Measurements from ENCODE around the gene NTRK2. TPM values are rescaled to one million over a fixed set of nuclear protein-coding genes. Genes with fewer than 3 reads are reported as not detected.

Gene NTRK2
- total RNA-seq, 1 experiment from 2014 or later: not detected

GRCh38 chr9:84669013-84669287 is 579 bp upstream of the NTRK2 start (continued):
- no peak for TF ChIP-seq EZH2phosphoT487 (IDR thresholded peaks at IDR 0.05; ENCODE audit: borderline replicate concordance)
- TF ChIP-seq EZH2 (IDR thresholded peaks at IDR 0.05): no peak
- TF ChIP-seq ZFX (IDR thresholded peaks at IDR 0.05): no peak
- TF ChIP-seq POLR2A (IDR thresholded peaks at IDR 0.05; ENCODE audit: borderline replicate concordance, extremely low read depth, insufficient read depth, insufficient read length): no peak
- TF ChIP-seq FOSL1 (IDR thresholded peaks at IDR 0.05; ENCODE audit: low read depth): no peak
- no peak for TF ChIP-seq CBX3 (IDR thresholded peaks at IDR 0.05; ENCODE audit: low read depth)
- no peak for TF ChIP-seq EGR1 (IDR thresholded peaks at IDR 0.05; ENCODE audit: low read depth)
- no peak for TF ChIP-seq SP1 (IDR thresholded peaks at IDR 0.05; ENCODE audit: low read depth)
- no peak for TF ChIP-seq CTCF (IDR thresholded peaks at IDR 0.05 in 2 of 3, conservative IDR thresholded peaks at IDR 0.05 in 1 of 3; ENCODE audit: borderline replicate concordance in 1 of 3, insufficient read depth in 1 of 3, low read depth in 2 of 3, low read length in 2 of 3)
- no peak for TF ChIP-seq MAX (IDR thresholded peaks at IDR 0.05)
- TF ChIP-seq JUND (IDR thresholded peaks at IDR 0.05): no peak

GRCh38 chr9:84670138-84671041 is 861 bp downstream of the NTRK2 start:
- Histone ChIP-seq H3K4me1 (ENCODE audit: control insufficient read depth in 1 of 2, insufficient read depth in 2 of 2, low read length in 2 of 2) (peaks cover 0 to 4% of the 10 kb centered on the region in 2 experiments; a peak in 1 of 4 replicates), H3K79me2 (ENCODE audit: insufficient read depth, low read length) (no peaks in the 10 kb centered on the region), H3K9me3 (ENCODE audit: control insufficient read depth in 1 of 2, insufficient read depth in 1 of 2, low read depth in 1 of 2, low read length in 2 of 2) (no peaks in the 10 kb centered on the region), H3K27ac (ENCODE audit: low read depth, low read length) (no peak overlapping the region), H3K9ac (ENCODE audit: low read length) (no peak overlapping the region), H2AFZ (ENCODE audit: low read depth, low read length, poor library complexity, severe bottlenecking) (no peak overlapping the region), H3K27me3 (ENCODE audit: insufficient read depth, low read length) (peaks cover 4% of the 10 kb centered on the region; the same call in 1 of the 2 replicates), H3K36me3 (ENCODE audit: control insufficient read depth in 1 of 2, insufficient read depth in 2 of 2, low read length in 2 of 2) (no peaks in the 10 kb centered on the region), H3K4me3 (replicated peaks in 1 of 2; ENCODE audit: low read depth in 1 of 2, low read length in 2 of 2) (no peak overlapping the region), H3K4me2 (ENCODE audit: low read length) (no peak overlapping the region), H4K20me1 (ENCODE audit: insufficient read depth) (no peaks in the 10 kb centered on the region), H3K9me2 (ENCODE audit: insufficient read depth) (no peaks in the 10 kb centered on the region)
- RAD21 ChIA-PET (ENCODE audit: low non-redundant PET in 1 of 2, low total read pairs in 2 of 2, uncharacterized antibody in 2 of 2, unreplicated experiment in 2 of 2): no interaction called here
- no peak for DNase-seq (ENCODE audit: low read depth, low spot score)
- intact Hi-C loops (cut with micrococcal nuclease): no loop called here
- BruUV-seq (replicated peaks): no TSS peak
- CTCF ChIA-PET: no interaction called here
- TF ChIP-seq ZNF274 (IDR thresholded peaks at IDR 0.05; ENCODE audit: low read depth, low read length): no peak
- TF ChIP-seq POLR2A (IDR thresholded peaks at IDR 0.05; ENCODE audit: borderline replicate concordance, extremely low read depth, insufficient read depth, insufficient read length): no peak
- TF ChIP-seq CTCF (IDR thresholded peaks at IDR 0.05 in 2 of 3, conservative IDR thresholded peaks at IDR 0.05 in 1 of 3; ENCODE audit: borderline replicate concordance in 1 of 3, insufficient read depth in 1 of 3, low read depth in 2 of 3, low read length in 2 of 3): no peak
- no peak for TF ChIP-seq EZH2 (IDR thresholded peaks at IDR 0.05)
- TF ChIP-seq ZBTB33 (IDR thresholded peaks at IDR 0.05; ENCODE audit: extremely low read depth, insufficient replicate concordance, low read length): no peak
- TF ChIP-seq ELF1 (IDR thresholded peaks at IDR 0.05; ENCODE audit: borderline replicate concordance, low read depth): no peak
- no peak for ATAC-seq
- POLR2A ChIA-PET: no interaction called here

All from HCT116 (cell line).